GM12878 (cell line): Measurements from ENCODE around the gene NFKBIA. TPM values are rescaled to one million over a fixed set of nuclear protein-coding genes. Genes with fewer than 3 reads are reported as not detected.

Source experiments
- ASH2L ChIP-seq: fragments of 300-600, 200-600 bp; sonication (generic); IDR thresholded peaks from 2 replicates; pipeline ENCODE4 v1.6.1; 2017; ENCODE audit warnings: low read depth, mild to moderate bottlenecking, borderline replicate concordance
- ATF2 ChIP-seq: IDR thresholded peaks from 2 replicates; pipeline ENCODE4 v1.6.1; 2012; ENCODE audit warnings: low read length, inconsistent platforms
- BRCA1 ChIP-seq: IDR thresholded peaks from 2 replicates; pipeline ENCODE4 v1.6.1; 2011; ENCODE audit warnings: low read depth, low read length, improper control_type of control experiment
- DPF2 ChIP-seq: fragments of 450-650 bp; IDR thresholded peaks from 2 replicates; pipeline ENCODE4 v1.6.1; 2017; ENCODE audit warnings: mild to moderate bottlenecking
- ETV6 ChIP-seq, 2 experiments: fragments of 450-650 bp in 1 of 2; IDR thresholded peaks in 1 of 2; conservative IDR thresholded peaks in 1 of 2; 2 replicates each; pipeline ENCODE4 v1.6.1; 2014; ENCODE audit warnings: antibody characterized with exemption in 1 of 2, borderline replicate concordance in 1 of 2, low read depth in 1 of 2, mild to moderate bottlenecking in 1 of 2, moderate library complexity in 1 of 2
- FOS ChIP-seq: IDR thresholded peaks from 3 replicates; pipeline ENCODE4 v1.6.1; 2011; ENCODE audit warnings: borderline replicate concordance; ENCODE audit not compliant: insufficient read length; ENCODE audit errors: extremely low read depth
- FOXM1 ChIP-seq: IDR thresholded peaks from 2 replicates; pipeline ENCODE4 v1.6.1; 2012; ENCODE audit warnings: low read depth, mild to moderate bottlenecking, inconsistent platforms, low read length, moderate library complexity
- GABPA ChIP-seq: IDR thresholded peaks from 2 replicates; pipeline ENCODE4 v1.6.1; 2014; ENCODE audit warnings: antibody characterized with exemption, low read depth, mild to moderate bottlenecking, inconsistent platforms
- IKZF2 ChIP-seq, 2 experiments: fragments of 450-650 bp; IDR thresholded peaks; 2 replicates each; pipeline ENCODE4 v1.6.1; 2017; ENCODE audit warnings: mild to moderate bottlenecking in 2 of 2, moderate library complexity in 2 of 2
- MLLT1 ChIP-seq: fragments of 450-650 bp; IDR thresholded peaks from 2 replicates; pipeline ENCODE4 v1.6.1; 2016; ENCODE audit warnings: mild to moderate bottlenecking
- NRF1 ChIP-seq: conservative IDR thresholded peaks from 2 replicates; pipeline ENCODE4 v1.6.1; 2011; ENCODE audit warnings: mild to moderate bottlenecking, low read depth, low read length, improper control_type of control experiment
- POLR2AphosphoS5 ChIP-seq: IDR thresholded peaks from 2 replicates; pipeline ENCODE4 v1.6.1; 2011; ENCODE audit warnings: mild to moderate bottlenecking, low read length, inconsistent platforms
- RUNX3 ChIP-seq: IDR thresholded peaks from 2 replicates; pipeline ENCODE4 v1.6.1; 2012; ENCODE audit warnings: low read length, inconsistent platforms
- SIX5 ChIP-seq: IDR thresholded peaks from 2 replicates; pipeline ENCODE4 v1.6.1; 2011; ENCODE audit warnings: mild to moderate bottlenecking, low read depth, low read length, moderate library complexity; ENCODE audit not compliant: severe bottlenecking
- STAT3 ChIP-seq: IDR thresholded peaks from 2 replicates; pipeline ENCODE4 v1.6.1; 2011; ENCODE audit warnings: low read depth, low read length, improper control_type of control experiment
- SUZ12 ChIP-seq: fragments of 200-600 bp; sonication (generic); IDR thresholded peaks from one replicate; pipeline ENCODE4 v1.6.1; 2018; ENCODE audit warnings: antibody characterized with exemption, mild to moderate bottlenecking; ENCODE audit not compliant: unreplicated experiment
- TCF3 ChIP-seq: IDR thresholded peaks from 2 replicates; pipeline ENCODE4 v1.6.1; 2012; ENCODE audit warnings: low read depth, mild to moderate bottlenecking, low read length, borderline replicate concordance; ENCODE audit not compliant: insufficient read depth
- YBX1 ChIP-seq: fragments of 450-650 bp; IDR thresholded peaks from 2 replicates; pipeline ENCODE4 v1.6.1; 2016; ENCODE audit warnings: antibody characterized with exemption
- YY1 ChIP-seq: IDR thresholded peaks from 2 replicates; pipeline ENCODE4 v1.6.1; 2011; ENCODE audit warnings: low read depth, mild to moderate bottlenecking, low read length
- ZBTB40 ChIP-seq: fragments of 450-650 bp; IDR thresholded peaks from 2 replicates; pipeline ENCODE4 v1.6.1; 2016; ENCODE audit warnings: mild to moderate bottlenecking, moderate library complexity, borderline replicate concordance
- ZNF24 ChIP-seq: fragments of 450-650 bp; IDR thresholded peaks from 2 replicates; pipeline ENCODE4 v1.6.1; 2017; ENCODE audit warnings: antibody characterized with exemption, mild to moderate bottlenecking
- polyA plus RNA-seq, 11 experiments: library from polyadenylated mRNA; depleted of rRNA in 4 of 11; unstranded in 6 of 11; stranded (reverse) in 5 of 11; fragments of >200 nt; fragmentation: Nextera tagmentation in 4 of 11; fragmentation: Illumina TruSeq in 1 of 11; extraction: Ambion mirVana in 4 of 11; extraction: Trizol in 1 of 11; gene quantifications; 1 replicate in 1 of 11; 2 replicates in 10 of 11; pipeline versions ENCODE4 v1.2.1 to v1.2.3, GENCODE V29; 2011 to 2016; ENCODE audit warnings: inconsistent platforms in 2 of 11, missing spikeins in 2 of 11, low read depth in 1 of 11
- total RNA-seq, 4 experiments: library from RNA; depleted of rRNA in 3 of 4; stranded (reverse); fragments of >200 nt in 3 of 4; fragmentation: Illumina TruSeq in 1 of 4; extraction: Trizol in 1 of 4; gene quantifications; 2 replicates each; pipeline versions ENCODE4 v1.2.1 to v1.2.3, GENCODE V29; 2013 to 2021
- TF ChIP-seq, protein P1 (sequence below): fragments of 450-650 bp; IDR thresholded peaks from 2 replicates; pipeline ENCODE4 v1.6.1; 2017; ENCODE audit warnings: mild to moderate bottlenecking

Gene NFKBIA
- total and polyA plus RNA-seq, 10 of the 15 experiments (the other 5 are each of a cell fraction or from before 2014, with no cell fraction given), result 123 to 419 (median 267) TPM

- TF ChIP-seq SUZ12 (no peak), GABPA (no peak), SIX5 (no peak), ZBTB40 (no peak), NRF1 (no peak), IKZF2 (IDR thresholded peaks at IDR 0.05) (peak in 1 of 2 experiments; percentile 50; a peak in 1 of 4 replicates), DPF2 (no peak), FOS (no peak), ATF2 (no peak), RUNX3 (peak; percentile 23; the same call in 1 of the 2 replicates), ASH2L (no peak), ZNF24 (no peak), YY1 (no peak), MLLT1 (no peak), ETV6 (conservative IDR thresholded peaks at IDR 0.05 in 1 of 2, IDR thresholded peaks at IDR 0.05 in 1 of 2; ENCODE audit: borderline replicate concordance in 1 of 2, low read depth in 1 of 2) (no peak), POLR2AphosphoS5 (no peak), TCF3 (no peak), STAT3 (no peak), FOXM1 (no peak), BRCA1 (no peak), YBX1 (no peak)
- TF ChIP-seq, protein P1, sequence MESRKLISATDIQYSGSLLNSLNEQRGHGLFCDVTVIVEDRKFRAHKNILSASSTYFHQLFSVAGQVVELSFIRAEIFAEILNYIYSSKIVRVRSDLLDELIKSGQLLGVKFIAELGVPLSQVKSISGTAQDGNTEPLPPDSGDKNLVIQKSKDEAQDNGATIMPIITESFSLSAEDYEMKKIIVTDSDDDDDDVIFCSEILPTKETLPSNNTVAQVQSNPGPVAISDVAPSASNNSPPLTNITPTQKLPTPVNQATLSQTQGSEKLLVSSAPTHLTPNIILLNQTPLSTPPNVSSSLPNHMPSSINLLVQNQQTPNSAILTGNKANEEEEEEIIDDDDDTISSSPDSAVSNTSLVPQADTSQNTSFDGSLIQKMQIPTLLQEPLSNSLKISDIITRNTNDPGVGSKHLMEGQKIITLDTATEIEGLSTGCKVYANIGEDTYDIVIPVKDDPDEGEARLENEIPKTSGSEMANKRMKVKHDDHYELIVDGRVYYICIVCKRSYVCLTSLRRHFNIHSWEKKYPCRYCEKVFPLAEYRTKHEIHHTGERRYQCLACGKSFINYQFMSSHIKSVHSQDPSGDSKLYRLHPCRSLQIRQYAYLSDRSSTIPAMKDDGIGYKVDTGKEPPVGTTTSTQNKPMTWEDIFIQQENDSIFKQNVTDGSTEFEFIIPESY, result no peak
These were observed 48.3 kb downstream of the NFKBIA start (continued) for GRCh38 chr14:35355981-35356841.
